NCI-H510A treated with DMSO at 0.1 percent for 48 hours (cell line): ENCODE data around the gene MRS2.

Experiments used
- DNase-seq: peaks from one replicate; lab custom pipeline; 2025; lab: John Stamatoyannopoulos, UW

The MRS2 gene

GRCh38 chr6:24431045-24431451 is 28.3 kb downstream of the MRS2 start:
- peak; percentile 62 for DNase-seq

DNA sequence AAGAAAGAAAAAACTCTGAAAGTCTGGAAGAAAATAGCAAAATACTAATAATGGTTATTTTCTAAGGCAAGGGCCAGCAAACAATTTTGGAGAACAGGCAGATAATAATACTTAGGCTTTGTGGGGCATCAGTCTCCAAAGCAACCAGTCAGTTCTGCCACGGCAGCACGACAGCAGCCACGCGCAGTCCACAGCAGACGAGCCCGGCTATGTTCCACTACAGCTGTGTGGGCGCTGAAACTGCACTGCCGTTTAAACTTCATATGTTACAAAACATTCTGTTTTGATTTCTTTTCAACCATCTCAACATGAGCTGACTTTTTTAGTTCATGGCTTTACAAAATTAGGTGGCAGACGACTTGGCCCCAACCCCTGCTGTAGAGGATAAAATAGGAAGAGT is 29.9 kb downstream of the MRS2 start:
- no peak for DNase-seq

DNA sequence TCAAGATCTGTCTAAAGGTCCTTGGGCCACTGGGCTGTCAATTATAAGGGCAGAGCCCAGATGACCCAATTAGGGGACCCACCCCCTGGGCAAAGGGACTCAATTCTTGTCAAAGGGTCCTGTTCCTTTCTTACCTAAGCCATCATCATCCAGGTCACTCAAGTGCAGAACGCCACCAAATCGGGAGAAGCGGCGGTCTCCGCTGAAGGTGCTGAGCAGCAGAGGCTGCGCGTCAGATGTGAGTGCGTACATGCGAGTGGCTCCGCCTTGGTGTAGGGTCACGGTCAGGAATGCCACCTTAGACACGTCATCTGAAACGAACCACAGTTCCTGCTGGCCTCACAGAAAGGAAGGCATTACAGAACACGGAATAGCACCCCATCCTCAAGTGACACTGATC is 34.2 kb downstream of the MRS2 start:
- DNase-seq: no peak

- DNase-seq: no peak
These were observed 37.3 kb downstream of the MRS2 start for GRCh38 chr6:24439858-24440539.

DNA sequence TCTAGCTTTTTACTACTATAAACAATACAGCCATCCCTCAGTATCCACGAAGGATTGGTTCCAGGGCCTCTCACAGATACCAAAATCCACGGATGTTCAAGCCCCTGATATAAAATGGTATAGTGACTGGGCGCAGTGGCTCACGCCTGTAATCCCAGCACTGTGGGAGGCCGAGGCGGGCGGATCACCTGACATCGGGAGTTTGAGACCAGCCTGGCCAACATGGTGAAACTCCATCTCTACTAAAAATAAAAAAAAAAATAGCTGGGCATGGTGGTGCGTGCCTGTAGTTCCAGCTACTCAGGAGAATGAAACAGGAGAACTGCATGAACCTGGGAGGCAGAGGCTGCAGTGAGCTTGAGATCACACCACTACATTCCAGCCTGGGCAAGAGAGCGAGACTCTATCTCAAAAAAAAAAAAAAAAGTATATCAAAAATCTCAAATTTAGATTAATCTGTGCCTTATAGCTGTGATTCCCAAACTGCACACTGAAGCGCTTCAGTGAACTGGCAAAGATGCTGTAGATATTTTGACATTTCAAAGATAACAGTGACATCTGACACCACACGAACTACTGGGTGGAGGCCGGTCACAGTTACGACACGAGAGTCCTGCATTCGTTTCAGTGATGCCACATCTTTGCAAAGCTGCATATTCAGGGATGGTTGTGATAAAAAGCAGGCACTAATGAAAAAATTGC is 38.3 kb downstream of the MRS2 start:
- no peak for DNase-seq

DNA sequence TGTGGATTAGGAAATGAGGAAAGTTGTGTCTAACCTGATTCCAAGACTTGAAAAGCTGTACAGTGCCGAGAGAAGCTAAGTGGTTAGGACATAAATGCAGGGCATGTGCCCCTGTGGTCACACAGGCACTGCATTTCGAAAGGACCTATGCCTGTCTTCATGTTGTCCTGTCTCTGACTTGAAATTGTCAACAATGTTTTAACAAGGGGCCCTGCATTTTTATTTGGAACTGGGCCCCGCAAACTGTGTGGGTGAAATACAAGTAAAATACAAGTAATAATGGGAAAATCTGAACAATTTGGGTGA is 38.8 kb downstream of the MRS2 start:
- DNase-seq: no peak

DNA sequence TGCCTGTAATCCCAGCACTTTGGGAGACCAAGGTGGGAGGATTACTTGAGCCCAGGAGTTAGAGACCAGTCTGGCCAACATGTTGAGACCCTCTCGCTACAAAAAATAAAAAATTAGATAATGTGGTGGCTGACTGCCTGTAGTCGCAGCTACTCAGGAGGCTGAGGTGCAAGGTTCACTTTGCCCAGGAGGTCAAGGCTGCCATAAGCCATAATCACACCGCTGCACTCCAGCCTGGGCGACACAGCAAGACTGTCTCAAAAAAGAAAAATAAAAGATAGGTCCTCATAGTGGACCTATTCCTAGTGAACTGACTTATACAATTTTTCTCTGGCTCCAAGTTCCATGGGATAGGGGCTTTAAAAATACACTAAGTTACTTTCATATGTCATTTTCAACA is 41.9 kb downstream of the MRS2 start:
- no peak for DNase-seq

DNA sequence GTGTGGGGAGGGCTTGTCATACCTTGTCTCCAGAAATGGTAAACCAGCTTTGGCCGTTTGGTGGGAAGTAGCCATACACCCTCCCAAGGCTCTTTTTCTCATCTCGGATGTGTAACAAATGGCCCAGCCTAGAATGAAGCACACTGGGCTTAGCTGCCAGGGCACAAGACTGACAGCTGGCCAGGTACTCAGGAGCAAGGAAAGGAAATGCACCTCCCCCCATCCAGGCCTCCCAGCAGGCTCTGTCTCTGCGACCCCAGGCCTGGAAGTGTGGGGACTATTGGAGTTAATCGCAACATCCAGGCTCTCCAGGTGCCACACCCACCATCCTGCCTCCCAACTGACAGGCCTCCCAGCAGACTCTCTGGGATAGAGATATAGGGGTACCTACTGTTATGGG is 43.0 kb downstream of the MRS2 start:
- no peak for DNase-seq

DNA sequence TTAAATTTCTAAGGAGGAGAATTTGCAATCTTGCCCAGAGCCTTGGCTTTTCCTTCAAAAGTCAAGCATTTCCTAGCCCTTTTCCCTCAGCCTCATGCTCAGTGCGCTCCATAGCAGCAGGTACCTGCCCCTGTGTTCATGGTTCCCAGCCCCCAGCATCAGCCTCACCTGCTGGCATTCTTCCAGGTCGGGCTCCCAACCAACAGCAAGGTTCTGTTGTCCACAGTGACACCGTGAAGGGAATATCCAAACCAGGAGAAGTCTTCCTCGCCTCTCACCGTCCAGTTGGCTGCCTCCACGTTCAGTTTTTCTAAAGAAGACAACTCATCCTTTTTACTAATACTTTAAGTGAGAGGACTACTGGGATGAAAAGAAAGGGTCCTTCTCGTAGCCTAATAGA is 43.9 kb downstream of the MRS2 start:
- no peak for DNase-seq

- DNase-seq: no peak
These were observed 45.7 kb downstream of the MRS2 start for GRCh38 chr6:24448396-24448795.

DNA sequence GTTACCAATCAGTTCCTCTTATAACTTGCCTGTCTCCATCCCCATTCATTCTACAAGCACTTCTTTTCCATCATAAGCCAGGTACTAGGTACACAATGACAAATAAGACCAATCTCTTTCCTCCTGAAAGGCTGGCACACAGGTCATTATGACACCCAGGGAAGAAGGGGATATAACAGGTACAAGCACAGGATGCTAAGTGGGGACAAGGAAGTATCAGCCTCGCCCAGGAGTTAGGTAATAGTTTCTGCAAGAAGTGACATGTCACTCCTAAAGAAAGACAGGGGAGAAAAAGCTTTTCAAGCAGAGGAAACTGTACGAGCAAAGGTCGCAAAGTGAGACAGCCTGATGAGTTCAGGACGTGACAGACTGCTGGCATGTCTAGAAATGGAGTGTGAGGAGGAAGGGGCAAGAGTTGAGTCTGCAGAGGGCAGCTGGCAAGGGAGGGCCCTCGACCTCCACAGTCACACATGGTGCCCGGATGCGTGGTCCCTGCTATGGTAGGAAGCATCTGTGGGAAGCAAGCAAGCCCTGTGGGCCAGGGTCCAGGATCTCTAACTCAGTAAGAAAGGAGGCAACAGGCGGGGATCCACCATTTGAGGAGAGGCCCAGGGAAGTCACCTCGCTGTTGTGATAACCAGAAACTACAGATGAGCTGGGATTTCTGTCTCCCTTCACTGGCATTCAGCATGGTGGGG is 46.2 kb downstream of the MRS2 start:
- no peak for DNase-seq

DNA sequence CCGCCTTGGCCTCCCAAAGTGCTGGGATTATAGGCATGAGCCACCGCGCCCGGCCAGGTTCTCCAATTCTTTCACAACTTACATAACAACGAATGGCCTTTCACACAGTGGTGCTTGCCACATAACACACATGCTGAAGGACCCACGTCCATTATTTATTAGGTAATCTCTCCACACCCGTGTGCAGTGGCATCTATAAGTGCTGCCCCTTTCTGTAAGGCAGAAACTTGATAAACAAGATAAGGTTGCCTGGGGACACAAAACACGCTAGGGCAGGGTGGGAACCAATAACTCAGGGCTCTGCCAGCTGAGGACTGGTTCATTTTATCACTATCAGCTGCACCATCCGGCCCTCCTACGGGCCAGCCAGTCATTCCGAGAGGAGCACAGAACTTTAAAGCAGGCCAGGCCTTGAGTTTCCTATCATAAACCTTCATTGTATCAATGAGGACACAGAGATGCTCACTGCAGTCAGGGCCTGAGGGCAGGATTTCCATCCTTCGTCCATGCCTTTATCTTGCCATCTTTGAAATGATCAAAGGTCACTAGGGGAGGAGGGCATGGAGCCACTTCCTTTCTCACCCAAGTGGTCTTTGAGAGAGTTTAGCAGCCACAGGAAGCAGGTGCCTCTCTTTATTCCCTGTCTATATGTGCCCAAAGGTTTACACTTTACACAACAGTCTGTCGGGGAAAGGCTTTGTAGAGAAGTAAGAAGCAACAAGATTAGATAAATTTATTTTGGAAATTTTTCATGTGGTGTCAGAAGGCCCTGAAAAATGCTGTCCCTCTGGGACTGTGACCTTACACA is 49.0 kb downstream of the MRS2 start:
- no peak for DNase-seq

GRCh38 chr6:24453921-24454320 is 51.2 kb downstream of the MRS2 start:
- no peak for DNase-seq

- no peak for DNase-seq
These were observed 51.7 kb downstream of the MRS2 start for GRCh38 chr6:24454452-24454851.

DNA sequence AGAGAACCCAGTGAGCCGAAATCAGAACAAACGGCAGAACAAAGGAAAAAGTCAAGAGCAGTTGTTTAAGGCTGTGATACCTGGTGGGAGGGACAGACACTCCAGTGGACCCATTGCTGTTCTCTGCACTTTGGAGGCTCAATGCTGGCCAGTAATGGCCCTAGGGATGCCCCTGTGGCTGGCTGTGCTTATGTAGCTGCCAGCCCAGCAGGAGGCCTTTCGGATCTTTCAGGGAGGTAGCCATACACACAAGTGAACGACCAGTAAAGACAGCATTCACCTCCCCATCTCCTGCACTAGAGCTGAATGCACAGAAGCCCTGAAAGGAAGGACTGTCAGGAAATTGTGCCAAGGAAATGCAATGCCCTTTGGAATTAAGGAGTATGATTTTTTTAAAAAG is 52.3 kb downstream of the MRS2 start:
- DNase-seq: no peak

DNA sequence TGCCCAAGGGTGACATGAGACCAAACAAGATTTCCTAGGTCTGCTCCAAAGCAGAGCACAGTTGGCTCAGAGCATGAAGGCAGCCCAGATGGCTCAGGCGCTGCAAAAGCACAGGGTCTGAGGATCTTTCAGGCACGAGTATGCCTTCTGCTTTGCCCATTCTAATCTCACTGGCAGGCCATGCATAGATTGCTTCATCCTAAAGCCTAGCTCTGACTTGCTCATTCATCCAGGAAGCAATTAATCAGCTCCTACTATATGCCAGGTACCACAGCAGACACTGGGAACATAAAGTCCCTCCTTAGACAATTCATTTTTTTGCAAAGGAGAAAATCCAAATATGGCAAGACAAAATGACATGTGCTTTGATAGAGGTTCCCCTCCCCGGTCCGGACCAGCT is 55.4 kb downstream of the MRS2 start:
- no peak for DNase-seq

DNA sequence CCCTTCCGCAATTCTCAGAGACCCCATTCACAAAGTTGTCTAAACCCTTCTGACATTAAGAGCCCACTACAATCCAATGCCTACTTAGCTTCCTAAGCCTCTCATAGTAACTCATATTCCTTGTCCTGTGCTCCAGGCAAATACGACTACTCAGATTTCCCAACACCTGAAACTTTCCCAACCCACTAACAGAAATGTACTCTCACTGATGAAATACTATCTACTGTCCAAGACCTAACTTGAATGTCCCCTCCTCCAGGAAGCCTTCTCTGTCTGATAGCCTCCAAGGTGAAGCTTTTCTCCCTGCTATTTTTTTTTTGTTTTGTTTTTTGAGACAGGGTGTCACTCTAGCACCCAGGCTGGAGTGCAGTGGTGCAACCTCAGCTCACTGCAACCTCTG is 56.2 kb downstream of the MRS2 start:
- DNase-seq: no peak

- no peak for DNase-seq
These were observed 58.2 kb downstream of the MRS2 start for GRCh38 chr6:24460966-24461365.

DNA sequence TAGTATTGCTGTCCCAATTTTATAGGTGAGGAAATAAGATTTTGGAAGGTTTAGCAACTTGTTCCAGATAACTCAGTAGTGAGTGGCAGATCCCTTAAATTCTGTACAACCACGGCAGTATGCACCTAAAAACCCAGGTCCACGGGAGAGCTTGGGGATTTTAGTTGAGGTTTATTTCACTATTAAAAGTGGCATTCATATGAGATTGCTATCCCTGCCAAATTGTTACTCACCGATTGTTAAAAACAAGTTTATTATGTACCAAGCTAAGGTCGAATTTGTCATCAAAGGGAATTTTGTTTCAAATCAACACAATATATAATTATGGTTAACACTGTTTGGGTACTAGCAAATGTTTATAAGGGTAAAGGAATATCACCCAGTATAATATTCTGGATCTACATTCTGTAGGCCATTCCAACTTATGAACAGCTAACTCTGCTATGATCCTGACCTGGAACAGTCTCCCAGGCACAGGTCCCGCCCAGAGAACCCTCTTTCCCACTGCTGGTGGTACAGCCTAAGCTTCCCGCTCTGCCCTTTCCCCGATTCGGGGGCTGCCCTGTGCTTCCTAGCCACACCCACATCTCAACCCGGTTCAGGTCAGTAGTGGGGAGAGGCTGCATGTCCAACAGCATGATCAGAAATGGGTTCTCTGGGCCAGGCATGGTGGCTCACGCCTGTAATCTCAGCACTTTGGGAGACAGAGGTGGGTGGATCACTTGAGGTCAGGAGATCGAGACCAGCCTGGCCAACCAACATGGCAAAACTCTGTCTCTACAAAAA is 61.7 kb downstream of the MRS2 start:
- no peak for DNase-seq

- DNase-seq: no peak
These were observed 67.1 kb downstream of the MRS2 start for GRCh38 chr6:24469811-24470210.

- DNase-seq: no peak
These were observed 69.4 kb downstream of the MRS2 start for GRCh38 chr6:24472181-24472580.
